GM18951 (cell line): ENCODE results near the gene OSBPL6.

Experiments
- POLR2A ChIP-seq: IDR thresholded peaks from 4 replicates; pipeline ENCODE4 v1.6.1; 2011; ENCODE audit warnings: mild to moderate bottlenecking; ENCODE audit not compliant: insufficient read length, insufficient read depth; ENCODE audit errors: extremely low read depth
- in situ Hi-C: fragments of 300-500 bp; cut with MboI; formaldehyde crosslinking; loops from one replicate; pipeline ENCODE4 v1.12.0; 2022; ENCODE audit warnings: low sequenced_read_pairs, mixed read lengths, inconsistent platforms; ENCODE audit not compliant: unreplicated experiment

The OSBPL6 gene

DNA sequence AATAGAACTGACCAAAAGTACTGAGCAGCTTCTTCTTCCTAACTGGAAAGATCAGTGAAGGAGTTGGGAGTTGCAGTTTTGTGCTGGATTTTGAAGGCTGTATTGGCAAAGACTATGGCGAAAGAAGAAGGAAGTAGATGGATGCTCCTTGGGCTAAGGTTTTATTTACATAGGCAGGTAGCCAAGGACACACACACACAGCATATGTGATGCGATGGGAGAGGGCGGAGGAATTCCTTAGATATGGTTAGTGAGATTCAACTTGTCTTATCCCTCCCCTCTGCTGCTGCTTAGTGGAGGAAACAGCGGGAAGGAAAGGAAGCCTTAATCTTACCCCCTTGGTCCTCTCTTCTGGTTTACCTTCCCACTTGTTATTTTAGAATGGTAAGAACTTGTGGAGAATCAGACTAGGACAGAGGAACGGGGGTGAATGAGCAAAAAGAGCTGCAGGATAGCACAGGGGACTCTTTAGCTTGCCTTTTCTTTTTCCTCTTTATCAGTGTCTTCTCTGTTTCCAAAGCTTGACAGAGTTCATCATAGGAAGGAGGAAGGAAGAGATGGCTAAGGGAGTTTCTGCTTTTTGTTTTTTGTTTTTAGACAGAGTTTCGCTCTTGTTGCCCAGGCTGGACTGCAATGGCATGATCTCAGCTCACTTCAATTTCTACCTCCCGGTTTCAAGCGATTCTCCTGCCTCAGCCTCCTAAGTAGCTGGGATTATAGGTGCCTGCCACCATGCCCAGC, 87.9 kb downstream of the OSBPL6 start:
- TF ChIP-seq POLR2A, result no peak
- in situ Hi-C loops, result no loop called here

DNA sequence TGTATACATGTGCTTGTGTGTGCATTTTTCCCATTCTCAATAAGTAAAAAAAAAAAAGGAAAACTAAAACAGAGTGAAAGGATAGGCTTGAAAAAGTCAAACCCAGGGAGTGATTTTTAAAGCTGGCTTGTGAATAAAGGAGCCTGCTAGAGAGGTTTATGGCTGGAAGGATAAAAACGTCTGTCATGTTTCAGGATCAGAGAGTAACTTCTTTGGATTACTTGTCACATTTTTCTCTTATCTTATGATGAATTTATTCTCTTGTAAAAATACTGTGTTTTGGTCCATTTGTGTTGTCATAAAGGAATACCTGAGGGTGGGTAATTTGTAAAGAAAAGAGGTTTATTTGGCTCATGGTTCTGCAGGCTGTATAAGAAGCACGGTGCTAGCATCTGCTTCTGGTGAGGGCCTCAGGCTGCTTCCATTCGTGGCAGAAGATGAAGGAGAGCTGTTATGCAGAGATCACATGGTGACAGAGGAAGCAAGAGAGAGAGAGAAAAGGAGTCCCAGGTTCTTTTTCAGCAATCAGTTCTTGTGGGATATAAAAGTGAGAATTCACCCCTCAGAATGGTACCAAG, 89.1 kb downstream of the OSBPL6 start:
- in situ Hi-C loops, result no loop called here
- TF ChIP-seq POLR2A, result no peak

GRCh38 chr2:178284613-178285286, 90.4 kb downstream of the OSBPL6 start:
- in situ Hi-C loops, result no loop called here
- no peak for TF ChIP-seq POLR2A

DNA sequence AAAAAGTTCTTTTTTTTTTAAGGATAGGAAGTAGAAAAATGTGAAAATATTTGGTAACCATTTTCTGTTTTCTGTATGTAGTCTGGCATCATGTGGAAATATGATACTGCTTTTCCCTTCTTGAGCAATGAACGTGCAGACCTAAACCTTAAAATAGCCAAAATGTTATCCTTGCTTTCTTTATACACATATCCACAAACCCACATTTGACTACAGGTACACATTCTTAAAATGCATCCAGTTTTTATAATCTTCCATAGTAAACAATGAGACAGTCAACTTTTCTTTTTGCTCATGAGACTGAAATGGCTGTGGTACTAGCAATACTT, 90.9 kb downstream of the OSBPL6 start:
- no peak for TF ChIP-seq POLR2A
- in situ Hi-C loops, result no loop called here

DNA sequence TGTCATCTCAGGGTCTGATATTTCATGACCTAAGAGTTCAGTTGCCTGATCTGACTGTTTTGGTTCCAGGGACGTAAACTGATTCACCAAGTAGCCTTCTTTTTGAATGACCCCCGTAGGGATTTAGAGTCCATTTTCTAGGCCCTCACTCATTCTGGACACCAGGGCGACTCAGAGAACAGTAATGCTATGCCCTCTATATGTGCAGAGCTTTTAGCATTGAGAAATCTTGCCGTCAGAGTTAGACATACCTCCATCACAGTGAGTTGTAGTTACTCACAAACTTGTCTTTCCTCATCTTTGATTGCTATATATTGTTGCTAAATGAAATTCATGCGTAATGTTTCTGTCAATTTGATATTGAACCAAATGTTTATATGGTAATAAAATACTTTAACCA, 92.3 kb downstream of the OSBPL6 start:
- in situ Hi-C loops, result no loop called here
- TF ChIP-seq POLR2A, result no peak

DNA sequence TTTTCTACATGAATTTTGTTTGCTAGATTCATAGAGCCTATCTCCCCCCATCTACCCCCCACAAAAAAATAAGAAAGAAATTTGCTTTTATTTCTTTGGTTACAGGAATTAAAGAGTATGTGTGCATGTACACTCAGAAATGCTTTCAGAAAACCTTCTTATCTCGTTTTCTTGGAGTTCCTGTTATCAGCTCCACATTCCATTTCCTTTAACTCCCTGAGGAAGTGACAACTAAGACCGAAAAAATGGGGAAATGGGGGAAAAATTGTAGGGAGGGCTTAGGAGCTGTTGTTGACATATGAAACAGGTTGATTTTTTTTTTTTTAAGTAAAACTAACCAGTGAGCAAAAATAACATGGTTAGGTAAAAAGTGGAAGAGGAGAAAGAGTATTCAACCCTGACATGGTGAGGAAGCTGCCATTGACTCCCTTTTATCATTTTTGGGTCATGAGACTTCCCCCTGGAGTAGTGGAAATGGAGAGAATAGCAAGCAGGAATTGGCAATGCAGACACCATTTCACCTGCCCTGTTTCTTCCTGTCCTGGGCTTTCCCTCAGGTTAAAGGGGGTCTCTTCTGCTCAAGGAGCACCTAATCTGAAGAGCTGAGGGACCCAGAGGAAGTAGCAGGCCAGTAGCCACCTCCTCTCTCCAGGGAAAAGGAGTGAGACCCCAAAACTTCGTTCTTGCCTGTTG, 93.5 kb downstream of the OSBPL6 start:
- in situ Hi-C loops, result no loop called here
- no peak for TF ChIP-seq POLR2A

GRCh38 chr2:178291703-178292102, 97.4 kb downstream of the OSBPL6 start:
- in situ Hi-C loops, result no loop called here
- no peak for TF ChIP-seq POLR2A

DNA sequence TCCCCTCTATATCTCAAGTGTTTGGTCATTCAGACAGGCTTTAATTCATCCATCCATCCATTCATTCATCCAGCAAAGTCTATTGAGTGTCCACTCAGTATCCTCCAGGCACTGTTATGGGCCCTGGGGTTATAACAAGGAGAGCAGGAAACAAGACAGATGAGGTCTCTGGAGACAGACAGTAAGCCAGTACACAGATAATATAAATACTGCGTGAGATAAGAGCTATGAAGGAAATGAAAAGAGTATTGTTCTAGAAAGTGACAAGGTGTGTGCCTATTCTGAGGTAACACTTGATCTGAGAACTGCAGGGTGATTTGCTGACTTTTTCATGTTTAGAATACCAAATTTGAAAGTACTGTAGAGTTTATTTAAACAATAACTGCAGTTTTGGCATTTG, 98.3 kb downstream of the OSBPL6 start:
- no peak for TF ChIP-seq POLR2A

DNA sequence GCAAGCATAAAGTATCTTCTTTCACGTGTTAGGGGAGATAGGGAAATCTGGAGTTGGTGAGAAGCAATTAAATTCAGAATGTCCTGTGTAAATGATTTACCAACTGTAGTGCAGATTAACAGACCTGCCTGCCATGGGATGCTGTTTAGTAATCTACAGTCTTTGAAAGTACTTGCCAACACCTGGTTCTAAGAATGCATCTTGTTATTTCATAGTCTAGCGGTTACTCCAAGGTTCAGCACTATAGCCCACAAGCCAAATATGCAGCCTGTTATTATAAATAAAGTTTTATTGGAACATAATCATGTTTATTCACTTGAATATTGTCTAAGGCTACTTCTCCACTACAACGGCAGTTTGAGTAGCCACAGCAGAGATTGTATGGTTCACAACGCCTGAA, 100.8 kb downstream of the OSBPL6 start:
- in situ Hi-C loops, result no loop called here
- TF ChIP-seq POLR2A, result no peak

More for the DNA sequence above, 98.3 kb downstream of the OSBPL6 start:
- in situ Hi-C loops, result no loop called here

DNA sequence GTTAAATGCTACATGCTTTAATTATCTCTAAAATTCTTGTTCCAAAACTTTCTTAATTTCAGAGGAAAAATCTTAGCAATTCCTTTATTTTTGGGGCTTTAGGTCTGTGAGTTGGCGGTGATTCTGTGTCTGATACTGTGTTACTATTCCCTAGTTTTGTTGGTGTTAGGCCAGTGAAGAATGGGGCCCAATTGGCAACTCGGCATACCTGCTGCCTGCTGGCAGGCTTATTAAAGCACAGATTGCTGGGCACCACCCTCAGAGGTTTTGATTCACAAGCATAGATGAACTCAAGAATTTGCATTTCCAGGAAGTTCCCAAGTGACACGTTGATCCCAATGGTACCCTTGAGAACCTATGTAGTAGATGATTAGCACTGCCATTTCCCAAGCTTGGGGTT, 101.6 kb downstream of the OSBPL6 start:
- in situ Hi-C loops, result no loop called here
- no peak for TF ChIP-seq POLR2A

DNA sequence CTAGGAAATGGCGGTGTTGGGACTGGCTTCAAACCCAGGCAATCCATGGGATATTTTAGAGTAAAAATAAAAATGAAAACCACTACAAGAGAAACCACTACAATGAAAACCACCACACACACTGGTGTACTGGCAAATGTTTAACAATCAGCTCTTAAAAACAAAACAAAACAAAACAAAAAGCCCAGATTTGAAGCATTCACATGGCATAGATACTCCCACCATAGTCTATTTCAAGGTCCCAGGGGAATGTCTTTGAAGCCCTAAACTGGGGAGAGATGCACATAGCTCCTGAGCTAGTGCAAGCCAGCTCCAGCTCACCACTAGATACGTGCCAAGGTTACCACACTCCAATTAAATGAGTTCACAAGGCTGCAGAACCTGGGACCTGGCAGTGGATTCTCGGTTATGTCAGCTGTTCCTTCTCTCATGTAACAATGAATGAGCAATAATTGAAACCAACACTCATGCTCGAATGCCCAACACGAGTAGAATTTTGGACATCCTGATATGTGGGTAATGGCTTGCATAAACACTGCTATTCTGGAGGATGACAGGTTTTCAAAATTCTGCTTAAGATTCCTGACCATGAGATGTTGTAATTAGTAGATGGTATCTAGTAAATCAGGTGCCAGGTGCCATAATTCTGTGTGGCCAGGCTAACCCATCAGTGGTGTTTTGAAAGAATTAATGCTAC, 102.2 kb downstream of the OSBPL6 start:
- no peak for TF ChIP-seq POLR2A
- in situ Hi-C loops, result no loop called here

GRCh38 chr2:178297091-178297411, 102.7 kb downstream of the OSBPL6 start:
- no peak for TF ChIP-seq POLR2A
- in situ Hi-C loops, result no loop called here

DNA sequence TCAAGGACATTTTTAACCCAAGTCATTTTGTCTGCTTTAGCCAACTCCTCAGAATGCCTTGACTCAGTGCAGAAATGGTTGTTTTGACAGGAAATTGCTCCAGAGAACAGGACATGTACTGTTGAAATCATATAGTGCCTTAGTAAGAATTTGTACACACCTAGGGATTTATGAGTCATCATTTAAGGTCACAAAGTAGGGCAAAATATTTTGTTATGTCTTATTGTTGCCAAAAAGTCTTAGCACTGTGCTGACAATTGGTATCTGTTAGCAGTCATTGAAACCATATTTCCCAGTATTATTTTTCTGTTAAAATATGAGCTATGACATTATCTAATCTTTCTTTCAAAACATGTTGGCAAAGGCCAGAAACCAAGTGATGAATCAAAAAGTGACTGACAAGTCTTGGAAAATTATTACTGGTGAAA, 104.5 kb downstream of the OSBPL6 start:
- no peak for TF ChIP-seq POLR2A
- in situ Hi-C loops, result no loop called here

DNA sequence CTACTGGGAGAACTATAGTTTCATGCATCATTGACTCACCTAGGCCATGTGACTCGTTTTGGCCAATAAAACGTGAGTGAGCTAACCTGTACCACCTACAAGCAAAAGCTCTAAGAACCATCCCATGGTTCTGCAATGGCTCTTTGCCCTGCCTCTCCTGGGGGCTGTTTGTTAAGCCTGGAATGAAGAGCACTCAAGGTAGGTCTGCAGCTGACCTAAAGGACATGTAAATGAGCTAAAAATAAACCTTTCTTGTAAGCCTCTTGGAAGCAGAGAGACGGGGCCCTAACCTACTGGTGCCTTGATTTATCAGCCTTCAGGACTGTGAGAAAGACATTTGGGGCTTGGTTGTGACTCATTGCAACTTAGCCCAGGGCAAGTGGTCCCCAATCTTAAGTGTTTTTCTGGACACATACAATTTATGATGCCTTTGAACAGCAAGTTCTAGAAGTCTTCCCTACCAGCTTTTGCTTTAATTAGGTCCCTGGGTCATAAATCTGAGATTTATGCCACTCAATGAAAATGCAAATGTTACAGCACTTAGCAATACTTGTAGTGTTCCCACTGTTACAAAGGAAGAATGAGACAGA, 107.4 kb downstream of the OSBPL6 start:
- in situ Hi-C loops, result no loop called here
- no peak for TF ChIP-seq POLR2A
